CD4-positive, alpha-beta T cell treated with Interleukin-12 subunit alpha and Interleukin-12 subunit beta, for 1 hour (primary cell): ENCODE data around the gene PMS2.
"Not testable (repeated sequence)": the region's sequence is repeated elsewhere in the genome, so short reads cannot be mapped to it uniquely, and the experiment has no call there.

ENCODE experiments used
- DNase-seq: peaks from one replicate; pipeline ENCODE4 v3.0.0-alpha.2; 2020

The PMS2 gene, protein sequence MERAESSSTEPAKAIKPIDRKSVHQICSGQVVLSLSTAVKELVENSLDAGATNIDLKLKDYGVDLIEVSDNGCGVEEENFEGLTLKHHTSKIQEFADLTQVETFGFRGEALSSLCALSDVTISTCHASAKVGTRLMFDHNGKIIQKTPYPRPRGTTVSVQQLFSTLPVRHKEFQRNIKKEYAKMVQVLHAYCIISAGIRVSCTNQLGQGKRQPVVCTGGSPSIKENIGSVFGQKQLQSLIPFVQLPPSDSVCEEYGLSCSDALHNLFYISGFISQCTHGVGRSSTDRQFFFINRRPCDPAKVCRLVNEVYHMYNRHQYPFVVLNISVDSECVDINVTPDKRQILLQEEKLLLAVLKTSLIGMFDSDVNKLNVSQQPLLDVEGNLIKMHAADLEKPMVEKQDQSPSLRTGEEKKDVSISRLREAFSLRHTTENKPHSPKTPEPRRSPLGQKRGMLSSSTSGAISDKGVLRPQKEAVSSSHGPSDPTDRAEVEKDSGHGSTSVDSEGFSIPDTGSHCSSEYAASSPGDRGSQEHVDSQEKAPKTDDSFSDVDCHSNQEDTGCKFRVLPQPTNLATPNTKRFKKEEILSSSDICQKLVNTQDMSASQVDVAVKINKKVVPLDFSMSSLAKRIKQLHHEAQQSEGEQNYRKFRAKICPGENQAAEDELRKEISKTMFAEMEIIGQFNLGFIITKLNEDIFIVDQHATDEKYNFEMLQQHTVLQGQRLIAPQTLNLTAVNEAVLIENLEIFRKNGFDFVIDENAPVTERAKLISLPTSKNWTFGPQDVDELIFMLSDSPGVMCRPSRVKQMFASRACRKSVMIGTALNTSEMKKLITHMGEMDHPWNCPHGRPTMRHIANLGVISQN

DNA sequence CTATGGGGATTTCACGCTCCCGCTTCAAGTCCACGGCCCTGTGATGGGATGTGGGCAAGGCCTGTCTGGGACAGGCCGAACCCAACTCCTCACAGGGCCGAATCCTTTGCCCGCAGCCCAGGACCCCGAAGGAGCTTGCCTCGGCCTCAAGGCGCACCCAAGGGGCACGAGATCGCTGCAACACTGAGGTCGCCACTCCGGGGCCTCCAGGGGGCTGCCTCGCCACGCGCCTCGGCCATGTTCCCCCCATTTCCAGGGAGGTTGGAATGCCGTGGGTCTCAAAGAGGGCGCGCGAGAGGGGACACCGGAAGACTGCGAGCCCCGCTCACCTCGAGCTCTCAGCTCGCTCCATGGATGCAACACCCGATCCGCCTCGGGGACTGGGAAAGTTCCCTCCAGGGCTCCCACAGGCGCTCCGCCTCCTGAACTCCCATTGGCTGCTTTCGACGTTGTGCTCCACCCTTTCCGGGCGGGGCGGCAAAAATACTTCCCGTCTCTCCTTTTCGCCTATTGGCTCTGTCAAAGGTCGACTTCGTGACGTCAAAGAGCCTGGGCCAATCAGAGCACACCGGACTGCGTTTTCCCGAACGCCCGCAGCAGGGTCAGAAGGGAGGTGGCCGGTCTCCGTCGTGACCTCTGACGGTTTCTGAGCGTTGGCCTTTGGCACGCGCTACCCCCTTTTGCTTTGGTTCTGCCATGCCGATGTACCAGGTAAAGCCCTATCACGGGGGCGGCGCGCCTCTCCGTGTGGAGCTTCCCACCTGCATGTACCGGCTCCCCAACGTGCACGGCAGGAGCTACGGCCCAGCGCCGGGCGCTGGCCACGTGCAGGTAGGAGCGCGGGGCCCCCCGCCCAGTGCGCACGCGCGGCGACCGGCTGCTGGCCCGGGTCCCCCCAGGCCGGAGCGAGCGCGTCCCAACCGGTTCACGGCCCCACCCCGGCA lies at the start of gene PMS2, which contains the start of gene AIMP2:
PMS2 (minus strand) TSS at position 382 of the 944 bp plus-strand sequence; CDS start at position 352, 30 bp downstream.
AIMP2 (plus strand) TSS at position 605 of the 944 bp plus-strand sequence; CDS start at position 697, 92 bp downstream.
- DNase-seq, result peak; percentile 96

DNA sequence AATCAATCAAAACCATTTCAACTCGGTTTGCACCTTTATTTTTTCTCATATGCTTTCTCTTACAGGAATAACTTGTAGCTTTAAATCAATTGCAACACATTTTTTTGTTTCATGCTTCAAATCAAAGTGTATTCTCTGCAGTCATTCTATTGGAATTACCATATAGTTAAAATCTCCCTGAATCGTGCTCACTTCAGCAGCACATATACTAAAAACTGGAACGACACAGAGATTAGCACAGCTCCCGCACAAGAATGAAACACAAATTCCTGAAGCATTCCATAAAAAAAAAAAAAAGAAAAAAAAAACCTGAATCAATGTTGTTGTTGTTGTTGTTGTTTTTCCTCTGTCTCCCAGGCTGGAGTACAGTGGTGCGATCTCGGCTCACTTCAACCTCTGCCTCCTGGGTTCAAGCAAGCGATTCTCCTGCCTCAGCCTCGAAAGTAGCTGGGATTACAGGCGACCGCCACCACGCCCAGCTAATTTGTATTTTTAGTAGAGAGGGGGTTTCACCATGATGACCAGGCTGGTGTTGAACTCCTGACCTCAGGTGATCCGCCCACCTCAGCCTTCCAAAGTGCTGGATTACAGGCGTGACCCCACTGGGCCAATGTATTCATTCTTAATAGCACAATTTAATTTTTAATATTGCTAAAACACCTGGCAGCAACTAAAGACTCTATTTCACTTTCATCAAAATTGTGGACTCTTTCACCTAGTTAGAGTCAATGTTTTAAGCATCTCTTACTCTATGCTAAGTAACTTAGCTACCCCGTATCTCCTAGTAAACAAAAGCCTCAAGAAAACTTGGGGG lies 48.7 kb upstream of the PMS2 start:
- no peak for DNase-seq

DNA sequence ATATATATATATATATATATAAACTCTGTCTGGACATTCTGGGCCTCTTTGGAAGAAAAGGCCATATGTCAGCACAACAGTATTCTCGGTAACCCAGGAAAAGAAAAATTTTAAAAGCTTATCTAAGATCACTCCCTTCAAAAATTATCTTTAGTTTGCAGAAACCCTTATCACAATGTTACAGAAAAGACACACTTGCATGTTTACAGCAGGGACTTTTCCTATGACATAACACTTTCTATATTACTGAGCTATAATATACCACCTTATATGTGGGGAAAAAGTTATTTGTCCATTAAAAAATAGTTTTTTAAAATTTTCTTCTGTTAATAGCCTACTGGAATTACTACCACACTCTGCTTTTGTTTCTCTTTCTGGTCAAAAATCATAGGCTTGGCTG lies 47.8 kb upstream of the PMS2 start:
- DNase-seq, result no peak

DNA sequence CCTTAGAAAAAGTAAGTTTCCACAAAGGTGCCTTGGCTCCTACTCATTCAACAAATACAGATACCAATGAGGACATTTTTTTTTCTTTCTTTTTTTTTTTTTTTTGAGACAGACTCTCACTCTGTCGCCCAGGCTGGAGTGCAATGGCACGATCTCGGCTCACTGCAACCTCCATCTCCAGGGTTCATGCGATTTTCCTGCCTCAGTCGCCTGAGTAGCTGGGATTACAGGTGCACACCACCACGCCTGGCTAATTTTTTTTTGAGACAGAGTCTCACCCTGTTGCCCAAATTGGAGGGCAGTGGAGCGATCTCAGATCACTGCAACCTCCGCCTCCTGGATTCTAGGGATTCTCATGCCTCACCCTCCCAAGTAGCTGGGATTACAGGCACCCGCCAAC lies 42.3 kb upstream of the PMS2 start:
- DNase-seq, result not testable (repeated sequence)

DNA sequence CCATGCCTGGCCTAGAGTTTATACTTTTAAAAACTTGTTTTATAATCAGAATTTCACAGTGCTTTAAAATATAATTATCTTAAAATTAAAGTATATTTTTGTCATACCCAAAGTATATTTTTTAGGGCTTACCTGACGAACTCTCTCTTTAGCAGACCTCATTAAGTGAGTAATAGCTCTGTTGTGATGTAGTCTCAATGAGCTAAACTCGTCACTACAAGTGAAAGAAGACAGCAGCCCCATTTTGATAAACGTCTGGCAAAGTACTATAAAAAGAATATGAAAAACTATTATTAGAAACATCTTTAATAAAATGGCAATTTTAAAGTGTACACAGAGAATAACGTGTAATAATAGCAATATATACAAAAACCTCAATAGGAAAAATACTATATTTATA lies 40.9 kb upstream of the PMS2 start:
- no peak for DNase-seq

DNA sequence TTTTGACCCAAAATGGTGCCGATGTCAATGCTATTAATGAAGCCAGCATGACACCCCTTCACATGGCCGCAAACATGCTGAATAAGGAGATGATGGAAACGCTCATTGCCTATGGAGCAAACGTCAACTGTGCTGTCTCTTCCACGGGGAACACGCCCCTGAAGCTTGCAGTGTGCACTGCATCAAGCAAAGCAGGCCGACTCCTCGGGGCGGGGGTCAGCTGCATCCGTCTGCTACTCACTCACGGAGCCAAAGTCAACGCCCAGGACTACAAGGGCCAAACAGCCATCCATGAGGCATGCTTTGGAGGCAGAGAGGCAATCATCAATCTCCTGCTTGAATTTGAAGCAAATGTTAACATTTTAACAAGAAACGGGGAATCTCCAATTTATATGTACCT lies 26.8 kb upstream of the PMS2 start:
- no peak for DNase-seq

DNA sequence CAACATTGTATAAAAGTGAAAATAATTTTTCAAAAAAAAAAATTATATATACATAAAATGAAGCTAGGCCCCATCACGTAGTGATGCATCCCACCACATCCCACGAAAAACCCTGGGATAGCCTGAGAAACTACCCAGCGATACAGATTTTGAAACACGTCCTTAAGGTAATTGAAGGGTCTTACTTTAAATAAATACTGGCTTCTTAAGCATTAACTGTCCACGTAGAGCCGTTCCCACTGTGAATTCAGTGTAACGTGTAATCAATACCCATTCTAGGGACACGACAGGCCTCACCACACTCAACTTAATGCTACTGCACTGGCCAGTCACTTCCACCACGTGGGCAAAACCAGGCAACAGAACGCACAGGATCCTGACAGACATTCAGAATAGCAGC lies 26.3 kb upstream of the PMS2 start:
- DNase-seq, result no peak

DNA sequence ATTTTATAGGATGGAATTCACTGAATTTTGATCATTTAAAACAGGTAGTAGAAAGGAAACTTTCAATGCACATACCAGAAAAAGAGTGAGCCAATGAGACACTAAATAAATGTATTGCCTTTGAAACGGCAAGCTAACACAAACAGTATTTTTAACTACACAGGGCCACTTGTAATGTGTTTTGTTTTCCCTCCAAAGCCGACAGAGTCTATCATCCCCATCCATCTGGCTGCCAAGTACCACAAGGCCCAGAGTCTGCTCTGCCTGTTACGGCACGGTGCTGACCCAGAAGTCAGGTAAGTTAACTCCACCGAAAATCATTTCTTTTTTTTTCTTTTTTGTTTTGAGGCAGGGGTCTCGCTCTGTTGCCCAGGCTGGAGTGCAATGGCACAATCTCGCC lies 23.8 kb upstream of the PMS2 start:
- no peak for DNase-seq

DNA sequence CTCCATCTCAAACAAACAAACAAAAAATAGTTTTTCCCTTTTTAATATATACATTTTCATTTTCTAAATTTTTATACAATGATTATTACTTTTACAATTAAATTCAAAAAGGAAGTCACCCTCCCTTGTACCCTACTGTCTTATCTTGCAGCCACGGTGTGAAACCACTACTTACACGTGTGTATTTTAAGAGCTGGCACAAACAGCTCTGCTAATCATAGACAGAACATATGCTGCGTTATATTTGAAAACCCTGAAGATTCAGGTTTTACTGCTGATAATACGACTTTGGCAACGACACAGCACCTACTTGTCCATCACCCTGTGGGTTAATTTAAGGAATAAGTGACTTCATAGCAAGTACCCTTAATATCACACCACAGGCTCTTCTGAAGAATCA lies 23.3 kb upstream of the PMS2 start:
- DNase-seq, result peak; percentile 16

DNA sequence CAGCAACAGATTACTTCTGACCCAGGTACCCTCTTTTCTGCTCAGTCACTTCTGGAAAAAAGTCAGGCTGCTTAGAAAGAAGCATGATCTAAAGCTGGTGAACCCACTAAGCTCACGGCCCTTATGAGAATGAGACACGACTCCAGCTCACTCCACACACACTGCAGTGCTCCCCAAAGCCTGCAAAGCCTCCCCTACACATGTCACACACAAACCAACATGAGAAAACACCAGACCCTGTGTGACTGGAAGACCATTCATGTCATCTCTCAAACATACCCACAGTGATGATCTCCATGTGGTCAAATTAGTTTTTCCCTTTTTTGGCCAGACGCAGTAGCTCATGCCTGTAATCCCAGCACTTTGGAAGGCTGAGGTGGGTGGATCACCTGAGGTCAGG lies 22.7 kb upstream of the PMS2 start:
- DNase-seq, result no peak

DNA sequence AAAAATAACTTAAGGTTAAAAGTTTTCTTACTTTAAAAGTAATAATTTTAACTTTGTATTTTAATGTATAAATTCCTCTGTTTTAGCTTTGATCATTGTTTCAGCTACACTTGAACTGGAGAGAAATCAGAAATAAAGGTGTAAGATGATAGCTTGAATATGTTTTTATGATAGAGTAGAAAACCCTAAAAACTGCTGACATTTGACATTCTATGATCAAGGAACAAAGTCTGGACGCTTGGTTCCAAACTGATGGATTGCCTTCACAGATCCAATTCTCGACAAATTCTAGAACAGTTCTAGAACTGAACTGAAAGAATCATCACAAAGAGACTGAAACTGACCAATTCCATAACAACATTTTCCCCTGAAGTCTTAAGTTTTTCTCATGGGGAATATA lies 22.1 kb upstream of the PMS2 start, which contains the start of gene ANKRD61:
ANKRD61 (plus strand) TSS at position 389 of the 400 bp plus-strand sequence; CDS start at position 389, 0 bp downstream.
- no peak for DNase-seq

DNA sequence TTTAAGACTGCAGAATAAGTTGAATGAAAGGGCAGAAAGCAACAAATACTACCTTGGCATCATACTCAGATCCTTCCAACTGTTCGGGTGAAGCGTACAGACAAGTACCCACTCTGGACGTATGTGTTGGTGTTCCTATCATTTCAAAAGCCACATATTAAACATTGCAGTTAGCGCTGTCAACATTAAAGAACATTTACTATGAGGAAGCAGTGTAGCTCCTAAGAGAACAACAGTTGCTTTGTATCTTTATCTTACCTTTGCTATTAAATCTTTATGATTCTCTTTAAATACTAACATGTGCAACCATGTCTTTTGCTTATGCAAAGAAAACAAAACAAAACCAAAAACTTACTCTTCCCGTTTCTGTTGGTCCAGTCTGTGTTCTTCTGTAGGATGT lies 19.7 kb upstream of the PMS2 start:
- DNase-seq, result no peak

DNA sequence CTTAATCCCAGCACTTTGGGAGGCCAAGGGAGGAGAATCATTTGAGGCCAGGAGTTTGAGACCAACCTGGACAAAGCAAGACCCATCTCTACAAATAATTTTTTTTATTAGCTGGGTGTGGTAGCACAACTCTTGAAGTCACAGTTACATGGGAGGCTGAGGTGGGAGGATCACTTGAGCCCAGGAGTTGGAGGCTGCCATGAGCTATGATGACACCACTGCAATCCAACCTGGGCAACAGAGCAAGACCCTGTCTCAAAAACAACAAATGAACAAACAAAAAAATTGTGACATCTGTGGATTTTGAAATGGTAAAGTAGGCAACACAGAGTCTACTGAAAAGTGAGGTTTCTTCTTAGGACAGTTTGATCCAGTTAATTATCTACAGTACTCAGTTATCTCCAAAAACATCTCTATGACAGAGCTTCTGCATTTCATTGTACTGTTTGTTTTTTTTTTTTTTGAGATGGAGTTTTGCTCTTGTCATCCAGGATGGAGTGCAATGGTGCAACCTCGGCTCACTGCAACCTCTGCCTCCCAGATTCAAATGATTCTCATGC lies 19.0 kb upstream of the PMS2 start:
- DNase-seq, result no peak

DNA sequence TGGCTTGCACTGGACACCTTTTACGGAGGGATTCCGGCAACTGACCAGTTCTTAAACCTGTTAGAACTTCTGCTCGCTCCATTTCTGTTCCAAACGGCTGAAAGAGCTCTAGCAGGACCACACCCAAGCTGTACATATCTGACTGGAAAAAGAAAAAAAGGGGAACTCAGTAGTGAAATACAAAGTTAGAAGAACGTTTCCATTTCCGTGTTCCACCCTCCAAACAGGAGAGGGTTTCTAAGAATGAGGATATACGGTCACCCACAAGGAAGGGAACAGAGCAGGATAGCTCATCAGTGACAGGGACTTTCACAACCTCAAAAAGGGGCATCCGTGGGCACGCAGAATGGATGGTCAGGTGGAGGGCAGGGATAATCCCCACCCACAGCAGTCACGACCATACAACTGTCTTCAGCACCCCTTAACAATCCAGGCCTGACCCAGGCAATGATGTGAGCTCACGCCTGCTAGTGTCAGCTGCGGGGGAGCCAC lies 18.0 kb upstream of the PMS2 start:
- no peak for DNase-seq

DNA sequence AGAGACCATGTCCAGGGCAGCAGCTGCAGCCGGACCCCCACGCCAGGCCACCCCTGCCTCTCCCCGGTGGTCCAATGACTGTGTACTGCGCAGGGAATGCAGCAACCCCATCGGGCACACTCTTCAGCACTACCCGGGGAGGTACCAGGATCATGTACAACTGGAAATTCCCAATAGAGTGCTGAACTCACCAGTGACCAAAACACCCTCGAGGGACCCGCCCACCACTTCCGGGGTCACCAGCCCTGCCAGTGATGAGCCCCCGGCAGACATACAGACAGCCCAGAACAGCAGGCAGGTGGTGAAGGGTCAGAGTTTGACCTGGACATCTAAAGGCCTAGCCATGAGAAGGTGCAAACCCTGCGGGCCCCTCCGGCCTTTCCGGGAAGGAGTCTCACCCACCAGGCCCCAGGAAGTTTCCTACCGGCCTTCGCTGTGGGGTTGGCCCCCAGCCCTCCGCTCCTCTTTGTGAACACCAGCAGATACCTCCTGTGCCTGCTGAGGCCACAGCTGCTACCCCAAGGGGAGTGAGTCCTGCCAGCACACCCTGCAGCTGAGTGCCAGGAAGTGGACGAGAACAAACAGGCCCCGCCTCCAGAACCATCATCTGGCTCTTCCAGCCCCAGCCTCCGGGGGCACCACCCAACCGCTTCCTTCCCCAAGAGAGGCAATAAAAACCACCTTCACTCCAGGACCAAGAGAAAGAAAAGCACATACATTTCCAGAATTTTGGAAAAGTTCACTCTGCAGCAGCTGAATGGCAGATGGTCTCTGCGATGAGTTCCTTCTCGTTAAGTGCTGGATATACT lies 17.4 kb upstream of the PMS2 start:
- DNase-seq, result peak; percentile 75

DNA sequence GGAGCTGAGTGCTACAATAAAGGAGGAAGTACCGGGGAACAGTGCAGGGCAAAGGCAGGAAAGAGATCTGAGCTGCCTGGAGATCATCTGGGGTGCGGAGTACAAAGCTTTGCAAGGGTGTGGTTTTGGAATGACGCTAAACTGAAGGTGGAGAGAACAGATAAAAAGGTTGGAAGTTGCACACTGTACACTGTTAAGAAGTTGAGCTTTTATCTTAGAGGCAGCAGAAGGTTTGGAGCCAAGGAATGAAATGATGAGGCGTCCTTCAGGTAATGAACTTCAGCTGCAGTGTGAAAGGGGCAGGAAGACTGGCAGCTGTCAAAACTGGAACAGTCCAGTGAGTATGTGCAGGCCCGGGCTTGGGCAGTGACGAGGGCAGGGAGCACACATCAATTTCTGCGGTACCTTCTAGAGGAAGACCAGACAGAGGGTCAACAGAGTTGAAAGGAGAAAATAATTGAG lies 15.2 kb upstream of the PMS2 start:
- no peak for DNase-seq

DNA sequence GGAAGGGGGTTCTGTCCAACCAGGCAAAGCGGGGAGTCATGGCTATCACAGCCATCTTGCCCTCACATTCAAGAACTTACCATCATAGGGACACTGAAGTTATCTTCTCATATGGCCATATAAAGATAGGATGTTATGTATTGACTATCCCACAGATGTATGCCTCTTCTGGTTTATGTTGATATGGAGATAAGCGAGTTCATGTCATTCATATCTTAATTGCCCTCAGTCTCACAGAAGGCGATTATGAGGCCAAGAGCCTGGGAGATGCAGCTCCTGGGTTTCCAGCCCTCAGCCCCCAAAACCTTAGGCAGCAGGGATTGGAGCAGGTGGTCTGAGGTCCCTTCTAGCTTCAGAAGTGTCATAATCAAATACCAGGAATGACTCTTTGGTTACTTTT lies 13.9 kb upstream of the PMS2 start:
- no peak for DNase-seq

DNA sequence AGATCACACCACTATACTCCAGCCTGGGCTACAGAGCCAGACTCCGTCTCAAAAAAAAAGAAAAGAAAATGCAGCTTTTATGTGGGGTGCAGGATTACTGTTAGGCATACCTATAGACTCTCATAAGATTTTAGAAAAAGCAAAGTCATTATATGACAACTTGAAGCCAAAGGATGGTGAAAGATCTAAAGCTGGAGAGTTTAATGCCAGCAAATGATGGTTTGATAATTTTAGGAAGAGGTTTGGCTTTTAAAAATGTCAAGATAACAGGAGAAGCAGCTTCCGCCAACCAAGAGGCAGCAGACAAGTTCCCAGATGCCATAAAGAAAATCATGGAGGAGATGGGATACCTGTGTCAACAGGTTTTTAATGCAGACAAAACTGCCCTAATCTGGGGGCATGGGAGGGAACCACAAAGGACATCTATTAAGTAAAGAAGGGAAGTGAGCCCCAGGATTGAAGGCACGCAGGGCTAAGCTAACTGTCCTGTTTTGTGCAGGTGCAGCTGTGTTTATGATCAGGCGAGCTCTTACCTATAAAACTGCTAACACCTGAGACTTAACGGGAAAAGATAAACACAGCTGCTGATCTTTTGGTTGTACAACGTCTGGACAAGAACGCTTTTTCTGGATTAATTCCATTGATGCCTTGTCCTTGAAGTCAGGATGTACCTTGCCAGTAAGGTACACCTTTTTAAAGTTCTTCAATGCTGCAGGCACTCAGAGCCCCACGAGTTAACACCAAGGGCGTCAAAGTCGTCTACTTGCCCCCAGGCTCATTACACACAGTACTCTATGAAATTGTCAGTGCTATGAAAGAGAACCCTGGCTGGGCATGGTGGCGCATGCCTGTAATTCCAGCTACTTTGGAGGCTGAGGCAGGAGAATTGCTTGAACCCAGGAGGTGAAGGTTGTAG lies 11.8 kb upstream of the PMS2 start:
- DNase-seq, result no peak

DNA sequence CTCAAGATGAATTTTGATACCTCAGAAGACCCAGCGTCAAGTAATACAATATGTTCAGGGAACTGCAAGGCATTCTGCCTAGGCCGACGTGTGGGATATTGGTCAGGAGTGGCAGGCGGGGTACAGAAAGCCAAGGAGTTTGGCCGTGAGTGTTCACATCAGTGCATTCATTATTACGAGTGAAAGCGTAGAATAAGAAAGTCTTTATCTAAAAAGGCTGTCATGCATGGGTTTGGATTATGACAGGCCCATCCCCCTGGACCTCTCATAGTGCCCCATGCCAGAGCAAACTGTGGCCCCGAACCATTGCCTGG lies 7.8 kb upstream of the PMS2 start:
- DNase-seq, result no peak
